Lung (tissue), 12 donors: ENCODE results near the gene SETX. TPM values are rescaled to one million over a fixed set of nuclear protein-coding genes. Genes with fewer than 3 reads are reported as not detected.
A peak's percentile ranks its signal among the peaks of the same experiment; 100 is the strongest.

Experiments
- ATAC-seq: fragments of 200-7000 bp; cut with Tn5 transposase; one replicate; pipeline ENCODE4 v1.9.1; 2020; ENCODE audit warnings: moderate number of reproducible peaks; ENCODE audit not compliant: insufficient read depth, low FRiP score
- DNase-seq, 3 donors: peaks; one replicate each; pipeline ENCODE4 v3.0.0-alpha.2; 2013 to 2017
- H3K27ac ChIP-seq, 2 donors: one replicate each; pipeline ENCODE4 v1.5.1; 2013; ENCODE audit warnings: mild to moderate bottlenecking in 2 of 2, moderate library complexity in 2 of 2, control low read depth in 1 of 2, inconsistent platforms in 1 of 2, low read depth in 1 of 2, low read length in 1 of 2
- H3K27me3 ChIP-seq, 3 donors: one replicate each; pipeline ENCODE4 v1.5.1; 2013; ENCODE audit warnings: low read length in 2 of 3; ENCODE audit not compliant: control insufficient read depth in 3 of 3, insufficient read depth in 3 of 3
- H3K36me3 ChIP-seq, 4 donors: one replicate each; pipeline ENCODE4 v1.5.1; 2013; ENCODE audit warnings: low read length in 4 of 4, mild to moderate bottlenecking in 1 of 4, moderate library complexity in 1 of 4; ENCODE audit not compliant: control insufficient read depth in 4 of 4, insufficient read depth in 4 of 4
- H3K4me1 ChIP-seq, 5 donors: one replicate each; pipeline ENCODE4 v1.5.1; 2013; ENCODE audit warnings: low read length in 5 of 5, mild to moderate bottlenecking in 2 of 5, moderate library complexity in 1 of 5; ENCODE audit not compliant: control insufficient read depth in 5 of 5, insufficient read depth in 5 of 5
- H3K4me3 ChIP-seq: one replicate; pipeline ENCODE4 v1.5.1; 2013; ENCODE audit warnings: mild to moderate bottlenecking, control low read depth, moderate library complexity
- H3K9ac ChIP-seq, 2 donors: one replicate each; pipeline ENCODE4 v1.5.1; 2013; ENCODE audit warnings: low read length in 2 of 2, control low read depth in 1 of 2; ENCODE audit not compliant: insufficient read depth in 1 of 2
- H3K9me3 ChIP-seq, 4 donors: one replicate each; pipeline ENCODE4 v1.5.1; 2013; ENCODE audit warnings: low read length in 3 of 4, mild to moderate bottlenecking in 1 of 4, moderate library complexity in 1 of 4; ENCODE audit not compliant: control insufficient read depth in 4 of 4, insufficient read depth in 3 of 4
- CTCF ChIP-seq: IDR thresholded peaks from 2 replicates; pipeline ENCODE4 v1.5.1; 2012; ENCODE audit warnings: mild to moderate bottlenecking; ENCODE audit errors: control extremely low read depth, extremely low read depth
- WGBS, 2 donors: extraction: QIAGEN DNeasy Blood & Tissue Kit; methylation state at CpG; one replicate each; pipeline ENCODE4 v1.1.7; 2013; 5-methylcytosine and 5-hydroxymethylcytosine counted together
- polyA plus RNA-seq, 2 donors: library from polyadenylated mRNA; stranded (reverse); fragments of 200-250 nt; gene quantifications; one replicate each; pipeline ENCODE4 v1.2.1, GENCODE V29; 2013
- total RNA-seq, 2 donors: library from RNA; depleted of rRNA in 1 of 2; stranded (reverse); fragments of >200 nt in 1 of 2; gene quantifications; one replicate each; pipeline ENCODE4 v1.2.1, GENCODE V29; 2014 to 2021
- donor health status: control.
- donor health status: control.
- donor health status: Bipolar disorder and iron deficiency.
- donor health status: healthy.
- donor health status: DM: yes; HTN: yes; CAD: no.

The SETX gene
- total and polyA plus RNA-seq, 4 donors: 14.6 to 90.0 (median 34.2) TPM

- DNase-seq: peak in 1 of 3 donors; percentile 36
- H3K4me1 ChIP-seq: peaks cover 0 to 31% (median 7%) of the 10 kb centered on the region in 5 donors
- H3K27me3 ChIP-seq: peaks cover 0 to 6% (median 0%) of the 10 kb centered on the region in 3 donors
- H3K9me3 ChIP-seq: no peaks in the 10 kb centered on the region
- 67 to 80% methylated on average over 19 of the region's 19 CpGs for WGBS, 2 donors
- no peak overlapping the region for H3K9ac ChIP-seq
- no peak for ATAC-seq
- H3K4me3 ChIP-seq: no peak overlapping the region
- H3K36me3 ChIP-seq: no peaks in the 10 kb centered on the region
- no peak for TF ChIP-seq CTCF
- no peak overlapping the region for H3K27ac ChIP-seq
Observed at GRCh38 chr9:132244582-132245455, 110.0 kb downstream of the SETX start.

GRCh38 chr9:132243156-132244074 lies 111.4 kb downstream of the SETX start:
- H3K4me3 ChIP-seq: no peak overlapping the region
- no peak overlapping the region for H3K27ac ChIP-seq
- no peak for TF ChIP-seq CTCF
- no peak overlapping the region for H3K9ac ChIP-seq
- H3K27me3 ChIP-seq: peaks cover 0 to 10% (median 0%) of the 10 kb centered on the region in 3 donors
- 80 to 85% methylated on average over 19 of the region's 19 CpGs for WGBS, 2 donors
- H3K9me3 ChIP-seq: no peaks in the 10 kb centered on the region
- H3K36me3 ChIP-seq: no peaks in the 10 kb centered on the region
- peaks cover 0 to 31% (median 7%) of the 10 kb centered on the region in 5 donors for H3K4me1 ChIP-seq
- ATAC-seq (no peak), DNase-seq (no peak)

- Histone ChIP-seq H3K4me1 (peaks cover 0 to 31% (median 7%) of the 10 kb centered on the region in 5 donors), H3K4me3 (peak overlapping the region; percentile 30), H3K36me3 (no peaks in the 10 kb centered on the region), H3K9me3 (no peaks in the 10 kb centered on the region), H3K27ac (no peak overlapping the region), H3K27me3 (peaks cover 0 to 14% (median 0%) of the 10 kb centered on the region in 3 donors), H3K9ac (no peak overlapping the region)
- 13 to 18% methylated on average over 18 of the region's 18 CpGs for WGBS, 2 donors
- peak in 1 of 3 donors; percentile 36 for DNase-seq
- no peak for ATAC-seq
- TF ChIP-seq CTCF: no peak
Observed at GRCh38 chr9:132242621-132243155, 112.1 kb downstream of the SETX start.
